SK-N-DZ (cell line): ENCODE measurements around the gene MSANTD1.

ENCODE experiments used
- DNase-seq: peaks from one replicate; pipeline ENCODE4 v3.0.0-alpha.2; 2015; ENCODE audit warnings: low spot score

MSANTD1 gene

GRCh38 chr4:3247399-3248177 is 1.4 kb upstream of the MSANTD1 start:
- no peak for DNase-seq

GRCh38 chr4:3248178-3248480 is 830 bp upstream of the MSANTD1 start:
- no peak for DNase-seq

- no peak for DNase-seq
Observed at GRCh38 chr4:3249711-3250437, 915 bp downstream of the MSANTD1 start.

GRCh38 chr4:3250438-3250955 is 1.5 kb downstream of the MSANTD1 start:
- DNase-seq, result peak; percentile 31

GRCh38 chr4:3250956-3251690 is 2.2 kb downstream of the MSANTD1 start:
- DNase-seq, result peak; percentile 60

- DNase-seq, result no peak
Observed at GRCh38 chr4:3251691-3252479, 2.9 kb downstream of the MSANTD1 start.

GRCh38 chr4:3252480-3252828 is 3.5 kb downstream of the MSANTD1 start:
- no peak for DNase-seq

- no peak for DNase-seq
Observed at GRCh38 chr4:3252831-3253641, 4.1 kb downstream of the MSANTD1 start.

- DNase-seq, result no peak
Observed at GRCh38 chr4:3253808-3254207, 4.8 kb downstream of the MSANTD1 start.

GRCh38 chr4:3254302-3255131 is 5.6 kb downstream of the MSANTD1 start:
- DNase-seq, result no peak

GRCh38 chr4:3255611-3256186 is 6.7 kb downstream of the MSANTD1 start:
- no peak for DNase-seq

- DNase-seq, result no peak
Observed at GRCh38 chr4:3256230-3257102, 7.5 kb downstream of the MSANTD1 start.

GRCh38 chr4:3257103-3257555 is 8.2 kb downstream of the MSANTD1 start:
- DNase-seq, result no peak

GRCh38 chr4:3257556-3258482 is 8.9 kb downstream of the MSANTD1 start:
- DNase-seq, result no peak

- DNase-seq, result no peak
Observed at GRCh38 chr4:3261411-3262207, 12.7 kb downstream of the MSANTD1 start.
